Gastroesophageal sphincter (tissue), 4 donors: ENCODE results near the gene MTHFD2. TPM values are rescaled to one million over a fixed set of nuclear protein-coding genes. Genes with fewer than 3 reads are reported as not detected.

ENCODE experiments used
- ATAC-seq: fragments of 150-250 bp; one replicate; pipeline ENCODE4 v1.9.1; 2016; ENCODE audit warnings: mild to moderate bottlenecking, moderate library complexity
- H3K27ac ChIP-seq, 4 donors: fragments of 200-600 bp; sonication (generic) in 3 of 4; 1 replicate in 3 of 4; 2 replicates in 1 of 4; pipeline ENCODE4 v1.5.1; 2016 to 2019
- H3K27me3 ChIP-seq: fragments of 200-600 bp; sonication (generic); one replicate; pipeline ENCODE4 v1.5.1; 2019
- H3K36me3 ChIP-seq, 2 donors: fragments of 200-600 bp; sonication (generic); one replicate each; pipeline ENCODE4 v1.5.1; 2019; ENCODE audit warnings: control low read depth in 1 of 2
- H3K4me1 ChIP-seq, 3 donors: fragments of 200-600 bp; sonication (generic); 1 replicate in 2 of 3; 2 replicates in 1 of 3; pipeline ENCODE4 v1.5.1; 2016 to 2019; ENCODE audit warnings: control low read depth in 2 of 3
- H3K4me3 ChIP-seq, 2 donors: fragments of 200-600 bp; sonication (generic); one replicate each; pipeline ENCODE4 v1.5.1; 2019; ENCODE audit warnings: mild to moderate bottlenecking in 1 of 2, moderate library complexity in 1 of 2
- H3K9me3 ChIP-seq, 3 donors: fragments of 200-600 bp; sonication (generic); one replicate each; pipeline ENCODE4 v1.5.1; 2017 to 2019; ENCODE audit warnings: control low read depth in 2 of 3
- EP300 ChIP-seq: sonication (generic); formaldehyde crosslinking; IDR thresholded peaks from one replicate; pipeline ENCODE4 v1.6.1; 2017; ENCODE audit warnings: antibody characterized with exemption, mild to moderate bottlenecking
- POLR2A ChIP-seq, 2 donors: fragments of 450-650 bp; IDR thresholded peaks; one replicate each; pipeline ENCODE4 v1.6.1; 2017; ENCODE audit warnings: antibody characterized with exemption in 2 of 2, mild to moderate bottlenecking in 2 of 2, moderate library complexity in 1 of 2
- POLR2AphosphoS5 ChIP-seq: sonication (generic); formaldehyde crosslinking; IDR thresholded peaks from one replicate; pipeline ENCODE4 v1.6.1; 2017; ENCODE audit warnings: antibody characterized with exemption
- WGBS, 2 donors: methylation state at CpG; one replicate each; pipeline ENCODE4 v1.1.5; 2018; ENCODE audit warnings: low coverage in 1 of 2; 5-methylcytosine and 5-hydroxymethylcytosine counted together
- total RNA-seq, 4 donors: library from RNA; depleted of rRNA; stranded (reverse); fragments of >200 nt; gene quantifications; one replicate each; pipeline ENCODE4 v1.1.0, GENCODE V29; 2016
- TF ChIP-seq, protein P1 (sequence below), 4 experiments: fragments of 200-600 bp in 2 of 4; fragments of 450-650 bp in 2 of 4; sonication (generic) in 1 of 4; IDR thresholded peaks; one replicate each; pipeline ENCODE4 v1.5.1; 2017 to 2019; ENCODE audit warnings: antibody characterized with exemption in 4 of 4, mild to moderate bottlenecking in 2 of 4, moderate library complexity in 2 of 4

The MTHFD2 gene
- total RNA-seq, 4 donors from 2014 or later = 20.9 to 110 (median 34.5) TPM

DNA sequence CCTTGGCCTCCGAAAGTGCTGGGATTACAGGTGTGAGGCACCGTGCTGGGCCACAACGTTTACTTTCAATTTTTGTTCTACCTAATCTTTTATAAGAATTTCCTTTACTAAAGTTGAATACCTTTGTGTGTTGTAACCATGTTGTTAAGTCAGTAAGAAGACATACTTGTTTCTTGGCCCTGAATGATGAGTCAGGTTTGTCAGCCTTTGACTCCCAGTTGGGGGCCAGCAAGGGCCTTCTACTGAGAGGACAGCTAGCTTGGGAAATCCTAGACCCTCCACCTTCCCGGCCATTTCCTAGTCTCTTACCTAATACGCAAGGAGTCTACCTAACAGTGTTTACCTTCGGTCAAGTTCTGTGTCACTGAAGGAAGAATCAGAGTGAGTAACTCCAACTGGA is 22.7 kb downstream of the MTHFD2 start:
- Histone ChIP-seq H3K4me3 (no peak overlapping the region), H3K4me1 (peaks cover 0 to 6% (median 0%) of the 10 kb centered on the region in 3 donors), H3K27ac (no peak overlapping the region), H3K36me3 (peaks cover 0 to 39% of the 10 kb centered on the region in 2 donors), H3K9me3 (no peaks in the 10 kb centered on the region), H3K27me3 (no peaks in the 10 kb centered on the region)
- TF ChIP-seq POLR2AphosphoS5 (no peak), POLR2A (IDR thresholded peaks at IDR 0.05) (no peak), EP300 (no peak)
- TF ChIP-seq, protein P1, sequence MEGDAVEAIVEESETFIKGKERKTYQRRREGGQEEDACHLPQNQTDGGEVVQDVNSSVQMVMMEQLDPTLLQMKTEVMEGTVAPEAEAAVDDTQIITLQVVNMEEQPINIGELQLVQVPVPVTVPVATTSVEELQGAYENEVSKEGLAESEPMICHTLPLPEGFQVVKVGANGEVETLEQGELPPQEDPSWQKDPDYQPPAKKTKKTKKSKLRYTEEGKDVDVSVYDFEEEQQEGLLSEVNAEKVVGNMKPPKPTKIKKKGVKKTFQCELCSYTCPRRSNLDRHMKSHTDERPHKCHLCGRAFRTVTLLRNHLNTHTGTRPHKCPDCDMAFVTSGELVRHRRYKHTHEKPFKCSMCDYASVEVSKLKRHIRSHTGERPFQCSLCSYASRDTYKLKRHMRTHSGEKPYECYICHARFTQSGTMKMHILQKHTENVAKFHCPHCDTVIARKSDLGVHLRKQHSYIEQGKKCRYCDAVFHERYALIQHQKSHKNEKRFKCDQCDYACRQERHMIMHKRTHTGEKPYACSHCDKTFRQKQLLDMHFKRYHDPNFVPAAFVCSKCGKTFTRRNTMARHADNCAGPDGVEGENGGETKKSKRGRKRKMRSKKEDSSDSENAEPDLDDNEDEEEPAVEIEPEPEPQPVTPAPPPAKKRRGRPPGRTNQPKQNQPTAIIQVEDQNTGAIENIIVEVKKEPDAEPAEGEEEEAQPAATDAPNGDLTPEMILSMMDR (IDR thresholded peaks at IDR 0.05) = no peak
- no peak for ATAC-seq
- WGBS, 2 donors = 100% methylated on average over 2 to 6 of the region's 6 CpGs

DNA sequence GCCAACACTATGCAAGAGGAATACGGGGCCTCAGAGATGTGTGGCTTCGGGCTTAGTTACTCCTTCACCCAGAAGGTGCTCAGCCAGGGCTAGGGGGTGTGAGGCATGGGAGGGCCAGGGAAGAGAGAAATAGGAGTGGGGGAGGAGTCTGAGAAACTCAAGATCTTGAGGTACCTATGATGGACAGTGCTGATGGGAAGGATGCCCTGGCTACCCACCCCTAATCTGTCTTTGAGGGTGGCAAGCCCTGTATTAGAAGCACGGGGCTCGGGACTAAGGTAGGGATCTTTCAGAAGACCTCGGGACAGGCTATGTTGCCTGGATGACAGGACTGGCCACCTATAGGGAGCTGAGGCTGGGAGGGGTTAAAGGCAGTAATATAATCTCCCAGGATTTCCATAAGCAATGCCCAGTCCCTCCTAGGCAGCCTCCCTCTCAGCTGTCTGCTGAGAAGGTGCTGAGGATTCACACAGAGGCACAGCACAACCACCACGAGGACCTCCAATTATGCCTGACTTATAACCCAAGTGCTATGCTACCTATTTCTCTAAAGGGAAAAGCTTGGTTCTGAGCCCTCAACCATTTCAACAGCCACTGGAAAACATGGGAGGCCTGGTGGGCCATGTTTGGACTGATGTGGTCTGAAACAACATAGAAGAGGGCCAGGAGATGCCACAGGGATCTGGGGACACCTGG is 23.3 kb downstream of the MTHFD2 start:
- peaks cover 0 to 32% of the 10 kb centered on the region in 2 donors for H3K36me3 ChIP-seq
- no peak overlapping the region for H3K4me3 ChIP-seq
- H3K27ac ChIP-seq = no peak overlapping the region
- TF ChIP-seq POLR2AphosphoS5 = no peak
- TF ChIP-seq POLR2A (IDR thresholded peaks at IDR 0.05) = no peak
- TF ChIP-seq, protein P1 (IDR thresholded peaks at IDR 0.05) = no peak
- no peak for TF ChIP-seq EP300
- no peaks in the 10 kb centered on the region for H3K9me3 ChIP-seq
- ATAC-seq = no peak
- WGBS, 2 donors = 80 to 93% methylated on average over 1 to 5 of the region's 6 CpGs
- H3K27me3 ChIP-seq = no peaks in the 10 kb centered on the region
- H3K4me1 ChIP-seq = peaks cover 0 to 12% (median 0%) of the 10 kb centered on the region in 3 donors

GRCh38 chr2:74222300-74222650 is 23.9 kb downstream of the MTHFD2 start:
- Histone ChIP-seq H3K4me1 (peaks cover 0 to 17% (median 0%) of the 10 kb centered on the region in 3 donors), H3K4me3 (no peak overlapping the region), H3K27me3 (no peaks in the 10 kb centered on the region), H3K36me3 (peaks cover 0 to 28% of the 10 kb centered on the region in 2 donors), H3K9me3 (no peaks in the 10 kb centered on the region), H3K27ac (no peak overlapping the region)
- TF ChIP-seq EP300 (no peak), POLR2A (IDR thresholded peaks at IDR 0.05) (no peak), POLR2AphosphoS5 (no peak)
- TF ChIP-seq, protein P1 (IDR thresholded peaks at IDR 0.05) = no peak
- WGBS, 2 donors = 86 to 100% methylated on average over 1 to 3 of the region's 6 CpGs
- ATAC-seq = no peak

DNA sequence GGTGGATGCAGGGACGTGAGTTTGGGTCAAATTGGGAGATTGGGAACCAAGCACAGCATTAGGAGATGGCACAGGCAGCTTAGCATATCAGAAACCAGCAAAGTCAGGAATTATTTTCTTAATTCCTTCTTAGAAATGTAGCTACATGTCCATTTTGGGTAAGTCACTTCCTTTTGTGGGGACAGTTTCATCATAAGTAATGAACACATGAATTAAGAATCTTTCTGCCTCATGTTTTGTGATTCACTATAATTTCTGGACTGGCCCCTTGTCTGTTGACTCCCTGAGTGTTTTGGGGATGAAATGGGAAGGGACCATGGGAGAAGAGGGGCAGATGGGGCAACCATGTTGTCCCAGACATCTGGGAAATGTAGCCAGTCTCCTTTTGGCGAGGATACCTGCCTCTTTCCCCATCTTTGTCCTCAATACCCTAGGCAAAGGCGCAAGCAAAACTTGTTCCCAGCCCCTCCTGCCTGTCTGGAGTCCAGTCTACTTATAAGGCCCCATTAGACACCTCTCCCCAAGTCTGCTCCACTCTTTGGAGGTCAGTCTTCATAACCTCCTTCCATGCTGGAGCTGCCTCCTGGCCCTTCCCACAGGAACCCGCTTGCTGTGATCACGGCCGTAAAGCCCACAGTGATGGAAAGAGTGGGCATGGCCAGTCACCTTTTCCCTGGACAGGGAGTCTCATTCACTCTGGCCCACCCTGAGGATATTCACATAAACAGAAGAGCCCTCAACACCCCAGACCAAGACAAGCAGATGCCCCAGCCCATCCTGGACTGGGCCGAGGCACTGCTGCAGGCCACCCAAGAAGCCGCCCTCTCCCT is 25.7 kb downstream of the MTHFD2 start:
- Histone ChIP-seq H3K27me3 (no peaks in the 10 kb centered on the region), H3K4me1 (peaks cover 0 to 18% (median 0%) of the 10 kb centered on the region in 3 donors), H3K9me3 (no peaks in the 10 kb centered on the region), H3K4me3 (no peak overlapping the region), H3K36me3 (peaks cover 0 to 22% of the 10 kb centered on the region in 2 donors), H3K27ac (no peak overlapping the region)
- no peak for ATAC-seq
- WGBS, 2 donors = 96 to 100% methylated on average over 2 to 5 of the region's 8 CpGs
- TF ChIP-seq POLR2AphosphoS5 (no peak), EP300 (no peak), POLR2A (IDR thresholded peaks at IDR 0.05) (no peak)
- TF ChIP-seq, protein P1 (IDR thresholded peaks at IDR 0.05) = no peak
